ENCODE data around the gene UBL4B. TPM values are rescaled to one million over a fixed set of nuclear protein-coding genes. Genes with fewer than 3 reads are reported as not detected.

The UBL4B gene
- polyA plus RNA-seq, 2 of the 4 experiments (the other 2 are of a cell fraction): not detected

GRCh38 chr1:110125810-110126209, 13.6 kb downstream of the UBL4B start:
- no peak for FAIRE-seq
- Histone ChIP-seq H3K4me1 (no peaks in the 10 kb centered on the region), H3K9me3 (peaks cover 9% of the 10 kb centered on the region), H3K4me3 (no peak overlapping the region), H3K4me2 (no peak overlapping the region), H3K27ac (no peak overlapping the region)
- POLR2A ChIA-PET: no interaction called here
- WGBS (ENCODE audit: missing lambda C conversion rate): 64% methylated on average over 4 of the region's 4 CpGs
- ATAC-seq: no peak
- TF ChIP-seq HOXB13 (CRISPR knock-in tag; IDR thresholded peaks at IDR 0.05; ENCODE audit: low read depth) (no peak), JUN (IDR thresholded peaks at IDR 0.05) (no peak), ZNF302 (CRISPR knock-in tag; IDR thresholded peaks at IDR 0.05) (no peak), EHF (CRISPR knock-in tag; IDR thresholded peaks at IDR 0.05) (no peak), RFX5 (IDR thresholded peaks at IDR 0.05) (no peak), MAX (IDR thresholded peaks at IDR 0.05) (no peak), HOXA7 (CRISPR knock-in tag; IDR thresholded peaks at IDR 0.05) (no peak), MAZ (IDR thresholded peaks at IDR 0.05; ENCODE audit: borderline replicate concordance, low read depth, low read length) (no peak), HMGXB4 (CRISPR knock-in tag; IDR thresholded peaks at IDR 0.05; ENCODE audit: borderline replicate concordance) (no peak), PHF8 (IDR thresholded peaks at IDR 0.05; ENCODE audit: borderline replicate concordance, low read depth) (no peak), USF2 (IDR thresholded peaks at IDR 0.05) (no peak), SREBF2 (IDR thresholded peaks at IDR 0.05) (no peak), EP300 (IDR thresholded peaks at IDR 0.05) (no peak), CBX2 (IDR thresholded peaks at IDR 0.05; ENCODE audit: borderline replicate concordance, low read depth) (no peak), HEYL (CRISPR knock-in tag; IDR thresholded peaks at IDR 0.05) (no peak)
- DNase-seq (ENCODE audit: low read depth in 1 of 2, low spot score in 1 of 2): no peak
- CTCF ChIA-PET: no interaction called here

- ATAC-seq (no peak), DNase-seq (ENCODE audit: low read depth in 1 of 2, low spot score in 1 of 2) (no peak), FAIRE-seq (no peak)
- Histone ChIP-seq H3K4me2 (no peak overlapping the region), H3K27ac (no peak overlapping the region), H3K4me1 (no peaks in the 10 kb centered on the region), H3K4me3 (no peak overlapping the region), H3K9me3 (no peaks in the 10 kb centered on the region)
- TF ChIP-seq HMGXB4 (CRISPR knock-in tag; IDR thresholded peaks at IDR 0.05; ENCODE audit: borderline replicate concordance) (no peak), HEYL (CRISPR knock-in tag; IDR thresholded peaks at IDR 0.05) (no peak), FOSB (CRISPR knock-in tag; IDR thresholded peaks at IDR 0.05) (no peak), RFX5 (IDR thresholded peaks at IDR 0.05) (no peak), TP53 (CRISPR knock-in tag; IDR thresholded peaks at IDR 0.05) (no peak), RARB (CRISPR knock-in tag; IDR thresholded peaks at IDR 0.05) (no peak), BHLHE40 (IDR thresholded peaks at IDR 0.05; ENCODE audit: low read depth, low read length) (no peak), NR3C1 (IDR thresholded peaks at IDR 0.05) (no peak), SMC3 (IDR thresholded peaks at IDR 0.05) (no peak), JUNB (IDR thresholded peaks at IDR 0.05) (no peak), USF2 (IDR thresholded peaks at IDR 0.05) (no peak), GATA3 (IDR thresholded peaks at IDR 0.05; ENCODE audit: borderline replicate concordance) (no peak)
- ChIA-PET CTCF (interaction anchor here (0.5 kb wide), 1 partner anchor 133 kb away, joined by 4 read pairs; no protein-coding TSS in a partner anchor), POLR2A (no interaction called here)
- 53% methylated on average over 10 of the region's 31 CpGs for WGBS (ENCODE audit: missing lambda C conversion rate)
Observed at GRCh38 chr1:110130113-110130591, 17.9 kb downstream of the UBL4B start.
